Measurements from ENCODE around the gene RPS2.

GRCh38 chr16:1929578-1930337 is 34.9 kb downstream of the RPS2 start:
- no peak for TF ChIP-seq ZNF513 (tag by site-specific recombination; IDR thresholded peaks at IDR 0.05)
- TF ChIP-seq ZNF626 (tag by site-specific recombination; IDR thresholded peaks at IDR 0.05) = no peak
- no peak for TF ChIP-seq ZNF473 (tag by site-specific recombination; IDR thresholded peaks at IDR 0.05)
- TF ChIP-seq CTCF (tag by site-specific recombination; IDR thresholded peaks at IDR 0.05) = peak; percentile 59; the same call in 1 of the 2 replicates
- TF ChIP-seq PRDM10 (tag by site-specific recombination; IDR thresholded peaks at IDR 0.05) = no peak
- no peak for TF ChIP-seq ZNF223 (tag by site-specific recombination; IDR thresholded peaks at IDR 0.05)
- no peak for TF ChIP-seq ZNF274 (IDR thresholded peaks at IDR 0.05; ENCODE audit: low read length)
- TF ChIP-seq ZNF274 (tag by site-specific recombination; IDR thresholded peaks at IDR 0.05; ENCODE audit: borderline replicate concordance) = no peak
- no peak for TF ChIP-seq ZNF16 (tag by site-specific recombination; IDR thresholded peaks at IDR 0.05; ENCODE audit: low read depth)
- TF ChIP-seq REST (tag by site-specific recombination; IDR thresholded peaks at IDR 0.05) = no peak
- 0 out of 2 replicates have a peak, but pooled peaks have one; percentile 56 for TF ChIP-seq YY1 (tag by site-specific recombination; IDR thresholded peaks at IDR 0.05)
- TF ChIP-seq PRDM4 (tag by site-specific recombination; IDR thresholded peaks at IDR 0.05) = no peak
- no peak for TF ChIP-seq ZSCAN23 (tag by site-specific recombination; IDR thresholded peaks at IDR 0.05)
